OCI-LY3 (cell line): ENCODE results near the gene UGT1A1.

Experiments used
- H2AFZ ChIP-seq: fragments of 200-600, 300-600 bp; shearing (Covaris generic); 2 replicates; pipeline ENCODE4 v1.6.0; 2014; ENCODE audit warnings: antibody characterized with exemption, low read depth, low read length
- H3K27ac ChIP-seq: fragments of 200-600, 300-600 bp; sonication (generic); 2 replicates; pipeline ENCODE4 v1.5.1; 2014; ENCODE audit warnings: mild to moderate bottlenecking, low read length, moderate library complexity, mixed read lengths
- H3K27me3 ChIP-seq: fragments of 200-600, 300-600 bp; sonication (generic); 2 replicates; pipeline ENCODE4 v1.6.1; 2014; ENCODE audit warnings: low read depth, low read length, mixed read lengths
- H3K36me3 ChIP-seq: fragments of 200-600, 300-600 bp; sonication (generic); replicated peaks from 2 replicates; pipeline ENCODE3; 2014; ENCODE audit warnings: low read depth, low read length, mixed read lengths
- H3K4me1 ChIP-seq: fragments of 300-600, 200-600 bp; sonication (generic); 2 replicates; pipeline ENCODE4 v1.6.1; 2014; ENCODE audit warnings: low read length, mixed read lengths
- H3K4me2 ChIP-seq: fragments of 200-600, 300-600 bp; sonication (generic); 2 replicates; pipeline ENCODE4 v1.6.1; 2014; ENCODE audit warnings: low read length, mixed read lengths
- H3K4me3 ChIP-seq: fragments of 300-600, 200-600 bp; sonication (generic); 2 replicates; pipeline ENCODE4 v1.5.1; 2014; ENCODE audit warnings: antibody characterized with exemption, mild to moderate bottlenecking, low read length, moderate library complexity
- H3K79me2 ChIP-seq: fragments of 300-600, 200-600 bp; shearing (Covaris generic); 2 replicates; pipeline ENCODE4 v1.6.1; 2014; ENCODE audit warnings: mild to moderate bottlenecking, low read length, mixed read lengths
- H3K9ac ChIP-seq: fragments of 300-600, 200-600 bp; shearing (Covaris generic); 2 replicates; pipeline ENCODE4 v1.6.0; 2014; ENCODE audit warnings: mild to moderate bottlenecking, low read length, moderate library complexity
- H3K9me3 ChIP-seq: fragments of 200-600, 300-600 bp; shearing (Covaris generic); 2 replicates; pipeline ENCODE4 v1.6.1; 2014; ENCODE audit warnings: low read length, mixed read lengths; ENCODE audit not compliant: insufficient read depth
- H4K20me1 ChIP-seq: fragments of 200-600, 300-600 bp; sonication (generic); 2 replicates; pipeline ENCODE4 v1.6.1; 2016; ENCODE audit warnings: low read length, mixed read lengths; ENCODE audit not compliant: insufficient read depth
- EZH2phosphoT487 ChIP-seq: fragments of 200-600 bp; shearing (Covaris generic); IDR thresholded peaks from 2 replicates; pipeline ENCODE4 v1.6.1; 2018; ENCODE audit warnings: antibody characterized with exemption, mixed run types, low read depth
- TF ChIP-seq, protein P1 (sequence below): fragments of 200-600, 300-600 bp; sonication (generic); IDR thresholded peaks from 2 replicates; pipeline ENCODE4 v1.5.1; 2014; ENCODE audit warnings: antibody characterized with exemption, low read length, low read depth

Gene UGT1A1

DNA sequence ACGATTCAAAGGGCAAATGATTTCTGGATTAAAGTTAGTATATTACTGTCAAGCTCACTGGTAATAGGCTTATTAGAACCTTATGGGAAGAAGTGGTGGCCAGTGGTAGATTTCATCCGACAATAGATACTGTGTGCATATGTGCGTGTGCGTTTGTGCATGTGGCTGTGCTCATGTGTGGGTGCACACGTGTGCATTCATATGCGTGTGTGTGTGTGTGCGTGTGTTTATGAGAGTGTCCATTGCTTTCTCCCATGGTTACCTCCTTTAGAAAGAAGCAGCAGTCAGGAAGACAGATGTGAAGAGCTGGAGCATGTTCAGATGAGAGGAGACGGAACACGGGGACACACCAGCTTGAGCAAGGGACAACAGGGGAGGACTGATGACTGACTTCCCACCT, 9.2 kb downstream of the UGT1A1 start:
- Histone ChIP-seq H3K9ac (no peak overlapping the region), H2AFZ (no peak overlapping the region), H3K4me1 (no peaks in the 10 kb centered on the region), H3K36me3 (no peaks in the 10 kb centered on the region), H3K9me3 (no peaks in the 10 kb centered on the region), H3K27ac (no peak overlapping the region), H3K4me2 (no peak overlapping the region), H4K20me1 (no peaks in the 10 kb centered on the region), H3K79me2 (no peaks in the 10 kb centered on the region), H3K27me3 (0 out of 2 replicates have a peak, but pooled peaks cover 3% of the 10 kb centered on the region), H3K4me3 (no peak overlapping the region)
- TF ChIP-seq, protein P1, sequence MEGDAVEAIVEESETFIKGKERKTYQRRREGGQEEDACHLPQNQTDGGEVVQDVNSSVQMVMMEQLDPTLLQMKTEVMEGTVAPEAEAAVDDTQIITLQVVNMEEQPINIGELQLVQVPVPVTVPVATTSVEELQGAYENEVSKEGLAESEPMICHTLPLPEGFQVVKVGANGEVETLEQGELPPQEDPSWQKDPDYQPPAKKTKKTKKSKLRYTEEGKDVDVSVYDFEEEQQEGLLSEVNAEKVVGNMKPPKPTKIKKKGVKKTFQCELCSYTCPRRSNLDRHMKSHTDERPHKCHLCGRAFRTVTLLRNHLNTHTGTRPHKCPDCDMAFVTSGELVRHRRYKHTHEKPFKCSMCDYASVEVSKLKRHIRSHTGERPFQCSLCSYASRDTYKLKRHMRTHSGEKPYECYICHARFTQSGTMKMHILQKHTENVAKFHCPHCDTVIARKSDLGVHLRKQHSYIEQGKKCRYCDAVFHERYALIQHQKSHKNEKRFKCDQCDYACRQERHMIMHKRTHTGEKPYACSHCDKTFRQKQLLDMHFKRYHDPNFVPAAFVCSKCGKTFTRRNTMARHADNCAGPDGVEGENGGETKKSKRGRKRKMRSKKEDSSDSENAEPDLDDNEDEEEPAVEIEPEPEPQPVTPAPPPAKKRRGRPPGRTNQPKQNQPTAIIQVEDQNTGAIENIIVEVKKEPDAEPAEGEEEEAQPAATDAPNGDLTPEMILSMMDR, result no peak
- no peak for TF ChIP-seq EZH2phosphoT487

DNA sequence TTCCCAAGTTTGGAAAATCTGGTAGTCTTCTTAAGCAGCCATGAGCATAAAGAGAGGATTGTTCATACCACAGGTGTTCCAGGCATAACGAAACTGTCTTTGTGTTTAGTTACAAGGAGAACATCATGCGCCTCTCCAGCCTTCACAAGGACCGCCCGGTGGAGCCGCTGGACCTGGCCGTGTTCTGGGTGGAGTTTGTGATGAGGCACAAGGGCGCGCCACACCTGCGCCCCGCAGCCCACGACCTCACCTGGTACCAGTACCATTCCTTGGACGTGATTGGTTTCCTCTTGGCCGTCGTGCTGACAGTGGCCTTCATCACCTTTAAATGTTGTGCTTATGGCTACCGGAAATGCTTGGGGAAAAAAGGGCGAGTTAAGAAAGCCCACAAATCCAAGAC, 12.1 kb downstream of the UGT1A1 start:
- Histone ChIP-seq H3K4me1 (no peaks in the 10 kb centered on the region), H4K20me1 (no peaks in the 10 kb centered on the region), H3K27me3 (no peaks in the 10 kb centered on the region), H3K4me2 (no peak overlapping the region), H3K9ac (no peak overlapping the region), H3K79me2 (no peaks in the 10 kb centered on the region), H3K9me3 (no peaks in the 10 kb centered on the region), H3K27ac (no peak overlapping the region), H3K4me3 (no peak overlapping the region), H2AFZ (no peak overlapping the region), H3K36me3 (no peaks in the 10 kb centered on the region)
- TF ChIP-seq EZH2phosphoT487, result no peak
- TF ChIP-seq, protein P1, result no peak

DNA sequence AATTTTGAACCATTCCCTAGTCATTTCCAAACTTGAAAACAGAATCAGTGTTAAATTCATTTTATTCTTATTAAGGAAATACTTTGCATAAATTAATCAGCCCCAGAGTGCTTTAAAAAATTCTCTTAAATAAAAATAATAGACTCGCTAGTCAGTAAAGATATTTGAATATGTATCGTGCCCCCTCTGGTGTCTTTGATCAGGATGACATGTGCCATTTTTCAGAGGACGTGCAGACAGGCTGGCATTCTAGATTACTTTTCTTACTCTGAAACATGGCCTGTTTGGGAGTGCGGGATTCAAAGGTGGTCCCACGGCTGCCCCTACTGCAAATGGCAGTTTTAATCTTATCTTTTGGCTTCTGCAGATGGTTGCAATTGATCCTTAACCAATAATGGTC, 12.5 kb downstream of the UGT1A1 start:
- H3K9me3 ChIP-seq, result no peaks in the 10 kb centered on the region
- no peaks in the 10 kb centered on the region for H4K20me1 ChIP-seq
- H3K4me3 ChIP-seq, result no peak overlapping the region
- no peak overlapping the region for H2AFZ ChIP-seq
- H3K36me3 ChIP-seq, result no peaks in the 10 kb centered on the region
- H3K4me2 ChIP-seq, result no peak overlapping the region
- no peaks in the 10 kb centered on the region for H3K27me3 ChIP-seq
- no peak overlapping the region for H3K9ac ChIP-seq
- no peaks in the 10 kb centered on the region for H3K4me1 ChIP-seq
- TF ChIP-seq EZH2phosphoT487, result no peak
- TF ChIP-seq, protein P1, result no peak
- no peaks in the 10 kb centered on the region for H3K79me2 ChIP-seq
- H3K27ac ChIP-seq, result no peak overlapping the region

DNA sequence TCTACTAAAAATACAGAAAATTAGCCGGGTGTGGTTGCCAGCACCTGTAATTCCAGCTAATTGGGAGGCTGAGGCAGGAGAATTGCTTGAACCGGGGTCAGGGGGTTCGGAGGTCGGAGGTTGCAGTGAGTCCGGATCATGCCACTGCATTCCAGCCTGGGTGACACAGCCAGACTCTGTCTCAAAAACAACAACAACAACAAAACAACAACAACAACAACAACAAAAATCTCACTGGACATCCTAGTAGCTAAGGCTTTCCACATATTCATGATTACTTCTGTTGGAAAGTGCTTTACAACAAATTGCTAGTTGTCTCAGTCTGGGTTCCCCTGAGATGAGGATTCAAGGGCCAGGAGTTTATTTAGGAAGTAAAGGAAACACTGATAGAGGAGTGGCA, 13.8 kb downstream of the UGT1A1 start:
- H4K20me1 ChIP-seq, result no peaks in the 10 kb centered on the region
- H3K4me1 ChIP-seq, result no peaks in the 10 kb centered on the region
- H2AFZ ChIP-seq, result no peak overlapping the region
- no peaks in the 10 kb centered on the region for H3K36me3 ChIP-seq
- no peaks in the 10 kb centered on the region for H3K79me2 ChIP-seq
- no peak overlapping the region for H3K27ac ChIP-seq
- no peaks in the 10 kb centered on the region for H3K27me3 ChIP-seq
- H3K9me3 ChIP-seq, result no peaks in the 10 kb centered on the region
- no peak for TF ChIP-seq EZH2phosphoT487
- TF ChIP-seq, protein P1, result no peak
- H3K4me3 ChIP-seq, result no peak overlapping the region
- no peak overlapping the region for H3K9ac ChIP-seq
- no peak overlapping the region for H3K4me2 ChIP-seq
